H1 (cell line): ENCODE results near the gene CD200.

Experiments used
- ATF3 ChIP-seq: IDR thresholded peaks from 2 replicates; pipeline ENCODE4 v1.6.1; 2011; ENCODE audit warnings: low read depth, mild to moderate bottlenecking, low read length; ENCODE audit not compliant: insufficient read depth
- CEBPB ChIP-seq: IDR thresholded peaks from 2 replicates; pipeline ENCODE4 v1.6.1; 2012; ENCODE audit warnings: low read depth, low read length
- CTCF ChIP-seq, 3 experiments: IDR thresholded peaks; 1 replicate in 2 of 3; 2 replicates in 1 of 3; pipeline versions ENCODE4 v1.5.1 to v1.6.1; 2011; ENCODE audit warnings: low read length in 3 of 3, mild to moderate bottlenecking in 3 of 3, inconsistent platforms in 2 of 3, low read depth in 1 of 3, moderate library complexity in 1 of 3; ENCODE audit not compliant: insufficient read depth in 1 of 3; ENCODE audit errors: control extremely low read depth in 1 of 3
- GABPA ChIP-seq: IDR thresholded peaks from 2 replicates; pipeline ENCODE4 v1.6.1; 2011; ENCODE audit warnings: mild to moderate bottlenecking, low read length, moderate library complexity, borderline replicate concordance; ENCODE audit not compliant: insufficient read depth
- POLR2A ChIP-seq, 2 experiments: IDR thresholded peaks; 1 replicate in 1 of 2; 2 replicates in 1 of 2; pipeline ENCODE4 v1.6.1; 2011; ENCODE audit warnings: low read depth in 2 of 2, low read length in 2 of 2, mild to moderate bottlenecking in 2 of 2; ENCODE audit errors: control extremely low read depth in 1 of 2
- POLR2AphosphoS5 ChIP-seq: IDR thresholded peaks from 2 replicates; pipeline ENCODE4 v1.6.1; 2011; ENCODE audit warnings: low read depth, low read length
- RNF2 ChIP-seq: fragments of 200-900, 300-1000 bp; sonication (generic); IDR thresholded peaks from 2 replicates; pipeline ENCODE4 v1.7.1; 2016; ENCODE audit warnings: borderline replicate concordance, low read depth, mild to moderate bottlenecking, antibody characterized with exemption, low read length; ENCODE audit not compliant: poor library complexity, severe bottlenecking; ENCODE audit errors: missing control alignments
- SRF ChIP-seq: IDR thresholded peaks from 2 replicates; pipeline ENCODE4 v1.6.1; 2011; ENCODE audit warnings: mild to moderate bottlenecking, low read depth, low read length, moderate library complexity
- TAF1 ChIP-seq: IDR thresholded peaks from 2 replicates; pipeline ENCODE4 v1.6.1; 2011; ENCODE audit warnings: mild to moderate bottlenecking, low read depth, low read length
- TCF12 ChIP-seq: IDR thresholded peaks from 2 replicates; pipeline ENCODE4 v1.6.1; 2011; ENCODE audit warnings: low read depth, mild to moderate bottlenecking, low read length
- YY1 ChIP-seq: IDR thresholded peaks from 2 replicates; pipeline ENCODE4 v1.6.1; 2011; ENCODE audit warnings: low read depth, mild to moderate bottlenecking, low read length
- ZNF274 ChIP-seq: IDR thresholded peaks from 2 replicates; pipeline ENCODE4 v1.7.0; 2012; ENCODE audit warnings: low read length, borderline replicate concordance; ENCODE audit errors: extremely low read depth

- TF ChIP-seq YY1 (peak; percentile 82; the same call in 1 of the 2 replicates), CTCF (IDR thresholded peaks at IDR 0.05; ENCODE audit: control extremely low read depth in 1 of 3, insufficient read depth in 1 of 3, low read depth in 1 of 3, low read length in 3 of 3) (no peak), SRF (no peak), POLR2AphosphoS5 (no peak; the same call in 1 of the 2 replicates), POLR2A (IDR thresholded peaks at IDR 0.05; ENCODE audit: control extremely low read depth in 1 of 2, low read depth in 2 of 2, low read length in 2 of 2) (peak in 1 of 2 experiments; percentile 70; a peak in 1 of 3 replicates), TAF1 (peak; percentile 52), TCF12 (no peak), ZNF274 (no peak), CEBPB (no peak), RNF2 (no peak), ATF3 (no peak), GABPA (no peak)
Measured at GRCh38 chr3:112333381-112334317, 693 bp downstream of the CD200 start.
